ENCODE measurements around the gene CPE.
"Not testable (repeated sequence)": the region's sequence is repeated elsewhere in the genome, so short reads cannot be mapped to it uniquely, and the experiment has no call there.

Gene CPE

GRCh38 chr4:165410214-165410613, 31.4 kb downstream of the CPE start:
- no peak for DNase-seq

- DNase-seq: no peak
These were observed 37.1 kb downstream of the CPE start for GRCh38 chr4:165415910-165416309.

GRCh38 chr4:165418073-165418472, 39.3 kb downstream of the CPE start:
- no peak for DNase-seq

GRCh38 chr4:165425629-165426028, 46.8 kb downstream of the CPE start:
- DNase-seq: no peak

GRCh38 chr4:165426331-165426730, 47.5 kb downstream of the CPE start:
- DNase-seq: no peak

- DNase-seq: no peak
These were observed 48.0 kb downstream of the CPE start for GRCh38 chr4:165426823-165427222.

- no peak for DNase-seq
These were observed 50.1 kb downstream of the CPE start for GRCh38 chr4:165428957-165429356.

GRCh38 chr4:165433529-165433928, 54.7 kb downstream of the CPE start:
- DNase-seq: no peak

GRCh38 chr4:165437691-165438090, 58.9 kb downstream of the CPE start:
- DNase-seq: no peak

GRCh38 chr4:165439344-165439743, 60.5 kb downstream of the CPE start:
- DNase-seq: no peak

GRCh38 chr4:165439981-165440380, 61.2 kb downstream of the CPE start:
- no peak for DNase-seq

- no peak for DNase-seq
These were observed 61.8 kb downstream of the CPE start for GRCh38 chr4:165440415-165441158.

GRCh38 chr4:165443276-165443675, 64.5 kb downstream of the CPE start:
- DNase-seq: no peak

GRCh38 chr4:165448700-165449099, 69.9 kb downstream of the CPE start:
- no peak for DNase-seq

GRCh38 chr4:165449333-165449732, 70.5 kb downstream of the CPE start:
- DNase-seq: no peak

GRCh38 chr4:165450871-165451270, 72.1 kb downstream of the CPE start:
- DNase-seq: no peak

- not testable (repeated sequence) for DNase-seq
These were observed 74.3 kb downstream of the CPE start for GRCh38 chr4:165453140-165453539.

GRCh38 chr4:165454426-165454825, 75.6 kb downstream of the CPE start:
- DNase-seq: no peak

- no peak for DNase-seq
These were observed 79.0 kb downstream of the CPE start for GRCh38 chr4:165457793-165458192.

- DNase-seq: no peak
These were observed 79.7 kb downstream of the CPE start for GRCh38 chr4:165458471-165458870.

GRCh38 chr4:165461159-165461821, 82.5 kb downstream of the CPE start:
- no peak for DNase-seq

- DNase-seq: no peak
These were observed 83.2 kb downstream of the CPE start for GRCh38 chr4:165462009-165462408.

- DNase-seq: no peak
These were observed 85.6 kb downstream of the CPE start for GRCh38 chr4:165464376-165464775.

- no peak for DNase-seq
These were observed 86.1 kb downstream of the CPE start for GRCh38 chr4:165464813-165465381.

Measured in stimulated activated CD4-positive, alpha-beta T cell treated with anti-CD3 and anti-CD28 coated beads, Interleukin-12 subunit alpha, Interleukin-12 subunit beta, amount 100 ng/mL, for 4 hours (primary cell).